OCI-LY3 (cell line): ENCODE results near the gene NXN.
"Not testable (repeated sequence)": the region's sequence is repeated elsewhere in the genome, so short reads cannot be mapped to it uniquely, and the experiment has no call there.

ENCODE experiments used
- H2AFZ ChIP-seq: fragments of 200-600, 300-600 bp; shearing (Covaris generic); 2 replicates; pipeline ENCODE4 v1.6.0; 2014; ENCODE audit warnings: antibody characterized with exemption, low read depth, low read length
- H3K27ac ChIP-seq: fragments of 200-600, 300-600 bp; sonication (generic); 2 replicates; pipeline ENCODE4 v1.5.1; 2014; ENCODE audit warnings: mild to moderate bottlenecking, low read length, moderate library complexity, mixed read lengths
- H3K27me3 ChIP-seq: fragments of 200-600, 300-600 bp; sonication (generic); 2 replicates; pipeline ENCODE4 v1.6.1; 2014; ENCODE audit warnings: low read depth, low read length, mixed read lengths
- H3K36me3 ChIP-seq: fragments of 200-600, 300-600 bp; sonication (generic); replicated peaks from 2 replicates; pipeline ENCODE3; 2014; ENCODE audit warnings: low read depth, low read length, mixed read lengths
- H3K4me1 ChIP-seq: fragments of 300-600, 200-600 bp; sonication (generic); 2 replicates; pipeline ENCODE4 v1.6.1; 2014; ENCODE audit warnings: low read length, mixed read lengths
- H3K4me2 ChIP-seq: fragments of 200-600, 300-600 bp; sonication (generic); 2 replicates; pipeline ENCODE4 v1.6.1; 2014; ENCODE audit warnings: low read length, mixed read lengths
- H3K4me3 ChIP-seq: fragments of 300-600, 200-600 bp; sonication (generic); 2 replicates; pipeline ENCODE4 v1.5.1; 2014; ENCODE audit warnings: antibody characterized with exemption, mild to moderate bottlenecking, low read length, moderate library complexity
- H3K79me2 ChIP-seq: fragments of 300-600, 200-600 bp; shearing (Covaris generic); 2 replicates; pipeline ENCODE4 v1.6.1; 2014; ENCODE audit warnings: mild to moderate bottlenecking, low read length, mixed read lengths
- H3K9ac ChIP-seq: fragments of 300-600, 200-600 bp; shearing (Covaris generic); 2 replicates; pipeline ENCODE4 v1.6.0; 2014; ENCODE audit warnings: mild to moderate bottlenecking, low read length, moderate library complexity
- H3K9me3 ChIP-seq: fragments of 200-600, 300-600 bp; shearing (Covaris generic); 2 replicates; pipeline ENCODE4 v1.6.1; 2014; ENCODE audit warnings: low read length, mixed read lengths; ENCODE audit not compliant: insufficient read depth
- H4K20me1 ChIP-seq: fragments of 200-600, 300-600 bp; sonication (generic); 2 replicates; pipeline ENCODE4 v1.6.1; 2016; ENCODE audit warnings: low read length, mixed read lengths; ENCODE audit not compliant: insufficient read depth
- EZH2phosphoT487 ChIP-seq: fragments of 200-600 bp; shearing (Covaris generic); IDR thresholded peaks from 2 replicates; pipeline ENCODE4 v1.6.1; 2018; ENCODE audit warnings: antibody characterized with exemption, mixed run types, low read depth
- TF ChIP-seq, protein P1 (sequence below): fragments of 200-600, 300-600 bp; sonication (generic); IDR thresholded peaks from 2 replicates; pipeline ENCODE4 v1.5.1; 2014; ENCODE audit warnings: antibody characterized with exemption, low read length, low read depth

NXN gene

DNA sequence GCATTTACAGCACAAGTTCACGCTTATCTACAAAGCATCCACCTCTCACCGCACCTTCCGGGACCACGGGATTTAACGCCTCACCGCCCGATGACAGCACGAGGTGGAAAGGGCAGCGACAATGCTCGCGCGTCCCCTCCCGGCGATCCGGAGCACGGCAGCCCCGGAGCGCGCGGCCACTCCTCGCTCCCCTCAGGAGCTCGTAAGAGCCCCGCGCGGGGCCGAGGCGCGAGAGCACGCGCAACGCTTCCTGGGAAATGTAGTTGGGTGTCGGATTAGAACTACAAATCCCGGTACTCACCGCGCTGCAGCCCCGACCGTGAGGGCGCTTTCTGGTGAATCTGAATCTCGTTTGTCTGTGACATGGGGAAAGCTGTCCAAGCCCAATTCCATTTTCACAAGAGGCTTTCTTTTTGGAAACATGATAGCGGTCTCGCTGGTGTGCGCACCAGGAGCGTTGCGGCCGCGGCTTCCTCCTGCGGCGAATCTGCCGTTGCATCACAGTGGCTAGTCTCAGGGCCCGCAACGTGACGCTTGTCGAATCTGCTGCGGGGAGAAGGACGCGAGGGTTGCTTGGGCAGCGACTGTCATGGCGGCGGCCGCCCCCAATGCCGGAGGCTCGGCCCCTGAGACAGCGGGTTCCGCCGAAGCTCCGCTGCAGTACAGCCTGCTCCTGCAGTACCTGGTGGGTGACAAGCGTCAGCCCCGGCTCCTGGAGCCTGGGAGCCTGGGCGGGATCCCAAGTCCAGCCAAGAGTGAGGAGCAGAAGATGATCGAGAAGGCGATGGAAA is 17.2 kb upstream of the NXN start, which contains the start of gene TIMM22:
Gene TIMM22, plus strand, starts transcription at position 576 of the 791 bp plus-strand sequence. Its CDS starts 14 bp downstream, at position 590.
- peaks cover 8% of the 10 kb centered on the region for H3K4me1 ChIP-seq
- H3K79me2 ChIP-seq: peaks cover 18% of the 10 kb centered on the region
- H2AFZ ChIP-seq: peak within 1 kb of the TSS; percentile 99
- peaks cover 7% of the 10 kb centered on the region for H3K36me3 ChIP-seq
- H3K27me3 ChIP-seq: no peaks in the 10 kb centered on the region
- H3K9ac ChIP-seq: peak within 1 kb of the TSS; percentile 92
- peak within 1 kb of the TSS; percentile 98 for H3K4me3 ChIP-seq
- peak within 1 kb of the TSS; percentile 88 for H3K4me2 ChIP-seq
- TF ChIP-seq EZH2phosphoT487: no peak
- TF ChIP-seq, protein P1, sequence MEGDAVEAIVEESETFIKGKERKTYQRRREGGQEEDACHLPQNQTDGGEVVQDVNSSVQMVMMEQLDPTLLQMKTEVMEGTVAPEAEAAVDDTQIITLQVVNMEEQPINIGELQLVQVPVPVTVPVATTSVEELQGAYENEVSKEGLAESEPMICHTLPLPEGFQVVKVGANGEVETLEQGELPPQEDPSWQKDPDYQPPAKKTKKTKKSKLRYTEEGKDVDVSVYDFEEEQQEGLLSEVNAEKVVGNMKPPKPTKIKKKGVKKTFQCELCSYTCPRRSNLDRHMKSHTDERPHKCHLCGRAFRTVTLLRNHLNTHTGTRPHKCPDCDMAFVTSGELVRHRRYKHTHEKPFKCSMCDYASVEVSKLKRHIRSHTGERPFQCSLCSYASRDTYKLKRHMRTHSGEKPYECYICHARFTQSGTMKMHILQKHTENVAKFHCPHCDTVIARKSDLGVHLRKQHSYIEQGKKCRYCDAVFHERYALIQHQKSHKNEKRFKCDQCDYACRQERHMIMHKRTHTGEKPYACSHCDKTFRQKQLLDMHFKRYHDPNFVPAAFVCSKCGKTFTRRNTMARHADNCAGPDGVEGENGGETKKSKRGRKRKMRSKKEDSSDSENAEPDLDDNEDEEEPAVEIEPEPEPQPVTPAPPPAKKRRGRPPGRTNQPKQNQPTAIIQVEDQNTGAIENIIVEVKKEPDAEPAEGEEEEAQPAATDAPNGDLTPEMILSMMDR: peak; percentile 68
- no peaks in the 10 kb centered on the region for H4K20me1 ChIP-seq
- no peaks in the 10 kb centered on the region for H3K9me3 ChIP-seq
- peak within 1 kb of the TSS; percentile 71 for H3K27ac ChIP-seq

DNA sequence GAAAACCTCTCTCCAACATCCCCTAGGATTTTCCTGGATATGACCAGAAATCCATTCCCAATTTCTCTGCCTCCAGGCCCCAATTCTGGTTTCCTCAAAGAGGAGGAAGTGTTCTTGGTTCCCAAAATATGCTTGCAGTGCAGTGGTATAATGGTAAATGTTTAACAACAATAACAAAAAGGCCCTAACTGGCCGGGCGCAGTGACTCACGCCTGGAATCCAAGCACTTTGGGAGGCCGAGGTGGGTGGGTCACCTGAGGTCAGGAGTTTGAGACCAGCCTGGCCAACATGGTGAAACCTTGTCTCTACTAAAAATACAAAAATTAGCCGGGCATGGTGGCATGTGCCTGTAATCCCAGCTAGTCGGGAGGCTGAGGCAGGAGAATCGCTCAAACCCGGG is 15.7 kb upstream of the NXN start:
- not testable (repeated sequence) for H4K20me1 ChIP-seq, H3K27ac ChIP-seq, H3K9me3 ChIP-seq, H3K9ac ChIP-seq, H3K36me3 ChIP-seq, H3K4me3 ChIP-seq, H2AFZ ChIP-seq, H3K4me2 ChIP-seq, H3K4me1 ChIP-seq, H3K27me3 ChIP-seq
- peaks cover 18% of the 10 kb centered on the region for H3K79me2 ChIP-seq

DNA sequence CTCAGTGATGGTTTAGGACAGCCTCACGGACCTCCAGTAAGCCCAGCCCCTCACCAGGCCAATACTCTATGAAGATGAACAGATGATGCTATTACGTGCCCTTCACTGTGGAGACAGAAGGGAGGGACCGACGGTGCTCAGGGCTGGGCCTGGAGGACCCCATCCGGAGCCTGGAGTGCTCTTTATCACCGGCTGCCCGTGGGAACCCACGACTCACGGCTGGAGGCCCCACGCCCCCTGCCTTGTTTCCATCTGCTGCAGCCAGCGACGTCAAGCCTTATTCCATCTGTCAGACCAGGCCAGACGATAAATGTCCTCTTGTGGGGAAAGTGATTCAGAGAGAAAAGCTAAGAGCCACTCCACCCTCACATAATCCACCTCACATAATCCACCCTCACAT is 13.4 kb upstream of the NXN start:
- H4K20me1 ChIP-seq: no peaks in the 10 kb centered on the region
- H3K27me3 ChIP-seq: no peaks in the 10 kb centered on the region
- TF ChIP-seq, protein P1: no peak
- TF ChIP-seq EZH2phosphoT487: no peak
- no peak overlapping the region for H3K4me2 ChIP-seq
- no peak overlapping the region for H3K27ac ChIP-seq
- H3K4me1 ChIP-seq: peaks cover 2% of the 10 kb centered on the region
- H2AFZ ChIP-seq: no peak overlapping the region
- H3K9ac ChIP-seq: no peak overlapping the region
- no peaks in the 10 kb centered on the region for H3K9me3 ChIP-seq
- H3K4me3 ChIP-seq: no peak overlapping the region
- H3K79me2 ChIP-seq: peaks cover 10% of the 10 kb centered on the region
- H3K36me3 ChIP-seq: no peaks in the 10 kb centered on the region

DNA sequence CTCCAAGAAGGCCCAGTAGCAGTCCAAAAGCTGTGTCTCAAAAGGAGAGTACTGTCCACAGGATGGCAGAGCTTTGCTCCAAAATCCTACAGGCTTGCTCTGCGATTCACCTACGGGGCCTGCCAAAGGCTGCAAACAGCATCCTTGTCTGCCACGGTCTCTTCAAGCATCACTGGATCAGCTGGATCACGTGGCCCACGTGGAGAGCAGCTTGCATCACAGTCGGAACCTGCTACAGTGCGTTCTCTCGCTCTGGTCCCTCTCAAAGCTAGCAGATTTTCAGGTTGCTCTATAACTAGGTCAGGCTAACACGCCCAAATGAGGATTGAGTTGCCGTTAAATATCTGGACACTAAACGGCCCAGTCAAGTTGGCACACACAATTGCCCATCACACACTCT is 9.0 kb upstream of the NXN start:
- H3K9me3 ChIP-seq: no peaks in the 10 kb centered on the region
- no peaks in the 10 kb centered on the region for H3K4me1 ChIP-seq
- H3K79me2 ChIP-seq: no peaks in the 10 kb centered on the region
- H3K27ac ChIP-seq: no peak overlapping the region
- no peak overlapping the region for H3K4me2 ChIP-seq
- H3K36me3 ChIP-seq: no peaks in the 10 kb centered on the region
- H2AFZ ChIP-seq: no peak overlapping the region
- no peak overlapping the region for H3K4me3 ChIP-seq
- TF ChIP-seq, protein P1: no peak
- no peak for TF ChIP-seq EZH2phosphoT487
- H3K9ac ChIP-seq: no peak overlapping the region
- no peaks in the 10 kb centered on the region for H4K20me1 ChIP-seq
- H3K27me3 ChIP-seq: no peaks in the 10 kb centered on the region
